Measurements from ENCODE around the gene NAPA.

- no peak for TF ChIP-seq SUZ12 (IDR thresholded peaks at IDR 0.05; ENCODE audit: extremely low read depth, insufficient read depth, insufficient read length)
- no peak for TF ChIP-seq ZNF274 (IDR thresholded peaks at IDR 0.05; ENCODE audit: low read depth, low read length)
- no peak for TF ChIP-seq YY1 (IDR thresholded peaks at IDR 0.05; ENCODE audit: insufficient read depth, insufficient read length)
These were observed 15.5 kb downstream of the NAPA start for GRCh38 chr19:47499371-47499770.

Data from NT2/D1 (cell line).